MM.1S (cell line): ENCODE measurements around the gene CNTNAP2.

ENCODE experiments used
- DNase-seq: peaks from one replicate; pipeline ENCODE4 v3.0.0-alpha.2; 2015
- H2AFZ ChIP-seq: fragments of 300-600 bp; sonication (generic); 2 replicates; pipeline ENCODE4 v1.6.0; 2016; ENCODE audit warnings: antibody characterized with exemption, low read length
- H3F3A ChIP-seq: fragments of 300-600 bp; sonication (generic); 2 replicates; pipeline ENCODE4 v1.6.1; 2016; ENCODE audit warnings: mild to moderate bottlenecking, antibody characterized with exemption, low read length, moderate library complexity, mixed read lengths; ENCODE audit not compliant: insufficient read depth
- H3K27ac ChIP-seq: fragments of 300-600 bp; sonication (generic); 2 replicates; pipeline ENCODE4 v1.5.1; 2016; ENCODE audit warnings: mild to moderate bottlenecking, low read length
- H3K27me3 ChIP-seq: fragments of 300-600 bp; sonication (generic); replicated peaks from 2 replicates; pipeline ENCODE4 v1.6.0; 2016; ENCODE audit warnings: low read length; ENCODE audit not compliant: insufficient read depth
- H3K36me3 ChIP-seq: fragments of 300-600 bp; sonication (generic); replicated peaks from 2 replicates; pipeline ENCODE4 v1.6.1; 2016; ENCODE audit warnings: mild to moderate bottlenecking, low read length, mixed read lengths; ENCODE audit not compliant: insufficient read depth
- H3K4me1 ChIP-seq: fragments of 300-600 bp; sonication (generic); 2 replicates; pipeline ENCODE4 v1.6.1; 2016; ENCODE audit warnings: low read length, mixed read lengths
- H3K4me2 ChIP-seq: fragments of 300-600 bp; sonication (generic); 2 replicates; pipeline ENCODE4 v1.6.0; 2016; ENCODE audit warnings: low read depth, low read length
- H3K4me3 ChIP-seq: fragments of 300-600 bp; sonication (generic); 2 replicates; pipeline ENCODE4 v1.5.1; 2016; ENCODE audit warnings: low read length, mixed read lengths
- H3K79me2 ChIP-seq: fragments of 300-600 bp; sonication (generic); 2 replicates; pipeline ENCODE4 v1.6.1; 2016; ENCODE audit warnings: mixed run types, low read length, mixed read lengths
- H3K9ac ChIP-seq: fragments of 300-600 bp; sonication (generic); 2 replicates; pipeline ENCODE4 v1.6.1; 2016; ENCODE audit warnings: low read length, mixed read lengths
- H3K9me2 ChIP-seq: fragments of 300-600 bp; sonication (generic); replicated peaks from 2 replicates; pipeline ENCODE4 v1.6.1; 2016; ENCODE audit warnings: mild to moderate bottlenecking, low read length, mixed read lengths; ENCODE audit not compliant: insufficient read depth
- H3K9me3 ChIP-seq: fragments of 300-600 bp; sonication (generic); replicated peaks from 2 replicates; pipeline ENCODE4 v1.6.1; 2016; ENCODE audit warnings: mild to moderate bottlenecking, low read length, mixed read lengths; ENCODE audit not compliant: insufficient read depth
- H4K20me1 ChIP-seq: fragments of 300-600 bp; sonication (generic); 2 replicates; pipeline ENCODE4 v1.6.1; 2016; ENCODE audit warnings: mild to moderate bottlenecking, low read length, moderate library complexity, mixed read lengths; ENCODE audit not compliant: insufficient read depth
- CTCF ChIP-seq: fragments of 300-600 bp; sonication (generic); IDR thresholded peaks from 2 replicates; pipeline ENCODE4 v1.5.1; 2016; ENCODE audit warnings: antibody characterized with exemption, low read length, mixed read lengths
- EZH2 ChIP-seq: fragments of 300-600 bp; sonication (generic); optimal IDR thresholded peaks from 2 replicates; pipeline ENCODE3; 2017; ENCODE audit warnings: low read depth, mild to moderate bottlenecking, antibody characterized with exemption, low read length, mixed read lengths
- EZH2phosphoT487 ChIP-seq: fragments of 300-600 bp; sonication (generic); IDR thresholded peaks from 2 replicates; pipeline ENCODE4 v1.6.1; 2018; ENCODE audit warnings: antibody characterized with exemption, low read length

CNTNAP2 gene

GRCh38 chr7:148049068-148049467 is 1932.5 kb downstream of the CNTNAP2 start:
- TF ChIP-seq EZH2phosphoT487: no peak
- TF ChIP-seq EZH2: no peak
- no peak for TF ChIP-seq CTCF
- H3K79me2 ChIP-seq: no peaks in the 10 kb centered on the region
- no peak overlapping the region for H2AFZ ChIP-seq
- H3K9me3 ChIP-seq: no peaks in the 10 kb centered on the region
- H3K27ac ChIP-seq: no peak overlapping the region
- no peaks in the 10 kb centered on the region for H3K9me2 ChIP-seq
- no peak overlapping the region for H3K9ac ChIP-seq
- H3K4me2 ChIP-seq: no peak overlapping the region
- H3K36me3 ChIP-seq: no peaks in the 10 kb centered on the region
- no peaks in the 10 kb centered on the region for H3F3A ChIP-seq
- H3K4me1 ChIP-seq: no peaks in the 10 kb centered on the region
- no peaks in the 10 kb centered on the region for H3K27me3 ChIP-seq
- no peaks in the 10 kb centered on the region for H4K20me1 ChIP-seq
- no peak overlapping the region for H3K4me3 ChIP-seq
- no peak for DNase-seq

- H3K9me2 ChIP-seq: no peaks in the 10 kb centered on the region
- no peaks in the 10 kb centered on the region for H3K9me3 ChIP-seq
- no peak overlapping the region for H3K4me2 ChIP-seq
- no peaks in the 10 kb centered on the region for H3K36me3 ChIP-seq
- H2AFZ ChIP-seq: no peak overlapping the region
- no peak overlapping the region for H3K9ac ChIP-seq
- no peak overlapping the region for H3K4me3 ChIP-seq
- H3F3A ChIP-seq: no peaks in the 10 kb centered on the region
- H4K20me1 ChIP-seq: no peaks in the 10 kb centered on the region
- H3K27me3 ChIP-seq: no peaks in the 10 kb centered on the region
- no peak for TF ChIP-seq EZH2phosphoT487
- no peaks in the 10 kb centered on the region for H3K4me1 ChIP-seq
- no peaks in the 10 kb centered on the region for H3K79me2 ChIP-seq
- DNase-seq: no peak
- no peak overlapping the region for H3K27ac ChIP-seq
These were observed 1934.0 kb downstream of the CNTNAP2 start for GRCh38 chr7:148050492-148051158.

GRCh38 chr7:148056406-148056805 is 1939.8 kb downstream of the CNTNAP2 start:
- Histone ChIP-seq H3K4me2 (no peak overlapping the region), H3K36me3 (no peaks in the 10 kb centered on the region), H3F3A (peaks cover 8% of the 10 kb centered on the region; the same call in 1 of the 2 replicates), H3K9me3 (no peaks in the 10 kb centered on the region), H3K9ac (no peak overlapping the region), H3K4me3 (no peak overlapping the region), H4K20me1 (no peaks in the 10 kb centered on the region), H3K27me3 (no peaks in the 10 kb centered on the region), H3K79me2 (no peaks in the 10 kb centered on the region), H3K9me2 (no peaks in the 10 kb centered on the region), H3K27ac (no peak overlapping the region), H2AFZ (no peak overlapping the region), H3K4me1 (peaks cover 8% of the 10 kb centered on the region; the same call in 1 of the 2 replicates)
- DNase-seq: no peak
- no peak for TF ChIP-seq EZH2
- no peak for TF ChIP-seq CTCF
- TF ChIP-seq EZH2phosphoT487: no peak

GRCh38 chr7:148058092-148058491 is 1941.5 kb downstream of the CNTNAP2 start:
- no peak overlapping the region for H3K4me3 ChIP-seq
- no peaks in the 10 kb centered on the region for H3K9me2 ChIP-seq
- H3K4me2 ChIP-seq: no peak overlapping the region
- DNase-seq: no peak
- no peaks in the 10 kb centered on the region for H3K79me2 ChIP-seq
- H2AFZ ChIP-seq: no peak overlapping the region
- no peak overlapping the region for H3K27ac ChIP-seq
- no peaks in the 10 kb centered on the region for H3K27me3 ChIP-seq
- H4K20me1 ChIP-seq: no peaks in the 10 kb centered on the region
- no peaks in the 10 kb centered on the region for H3K9me3 ChIP-seq
- TF ChIP-seq EZH2phosphoT487: no peak
- no peak for TF ChIP-seq CTCF
- no peak for TF ChIP-seq EZH2
- peaks cover 8% of the 10 kb centered on the region; the same call in 1 of the 2 replicates for H3K4me1 ChIP-seq
- H3K36me3 ChIP-seq: no peaks in the 10 kb centered on the region
- peaks cover 8% of the 10 kb centered on the region; the same call in 1 of the 2 replicates for H3F3A ChIP-seq
- no peak overlapping the region for H3K9ac ChIP-seq
